ENCODE results near the gene PDZD8. TPM values are rescaled to one million over a fixed set of nuclear protein-coding genes. Genes with fewer than 3 reads are reported as not detected.
A peak's percentile ranks its signal among the peaks of the same experiment; 100 is the strongest.
"Not testable (repeated sequence)": the region's sequence is repeated elsewhere in the genome, so short reads cannot be mapped to it uniquely, and the experiment has no call there.

Gene PDZD8
- polyA plus RNA-seq, 10 donors: 13.6 to 19.7 (median 17.1) TPM

- no peak for DNase-seq
Measured at GRCh38 chr10:117352724-117353123, 22.5 kb downstream of the PDZD8 start.

DNA sequence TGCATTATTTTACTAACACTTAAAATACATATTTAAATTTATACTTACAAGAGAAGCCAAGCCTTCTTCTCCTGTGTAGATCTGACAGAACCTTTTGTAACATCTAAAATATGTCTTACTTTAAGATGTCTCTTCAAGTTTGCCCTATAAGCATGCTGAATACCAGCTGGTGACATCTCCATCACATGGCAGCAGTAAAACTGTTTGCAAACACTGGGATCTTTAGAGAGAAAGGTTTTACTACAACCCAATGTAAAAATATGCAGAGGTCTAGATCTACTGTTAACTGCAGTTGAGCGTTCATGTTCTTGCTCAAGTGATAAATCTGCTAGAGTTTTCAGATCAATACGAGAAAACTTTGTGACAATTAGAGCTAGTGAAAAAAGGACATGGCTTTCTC lies 23.2 kb downstream of the PDZD8 start:
- DNase-seq: no peak

- no peak for DNase-seq
Measured at GRCh38 chr10:117351558-117351957, 23.7 kb downstream of the PDZD8 start.

DNA sequence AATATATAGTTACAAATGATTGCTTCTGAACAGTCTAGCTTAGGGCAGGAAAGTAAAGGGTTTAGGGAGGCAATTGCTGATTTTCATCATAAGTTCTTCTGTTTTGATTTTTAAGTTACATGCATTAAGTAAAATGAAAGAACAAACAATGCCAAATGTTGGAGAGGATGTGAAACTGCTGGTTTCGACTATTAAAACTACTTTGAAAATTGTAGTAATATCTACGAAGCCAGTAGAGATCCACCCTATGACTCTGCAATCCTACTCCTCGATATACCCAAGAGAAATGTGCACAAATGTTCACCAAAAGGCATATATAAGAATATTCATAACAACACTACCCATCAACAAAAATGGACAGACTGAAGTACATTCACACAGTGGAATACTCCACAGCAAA lies 24.3 kb downstream of the PDZD8 start:
- DNase-seq: no peak

- DNase-seq: no peak
Measured at GRCh38 chr10:117348236-117348635, 27.0 kb downstream of the PDZD8 start.

DNA sequence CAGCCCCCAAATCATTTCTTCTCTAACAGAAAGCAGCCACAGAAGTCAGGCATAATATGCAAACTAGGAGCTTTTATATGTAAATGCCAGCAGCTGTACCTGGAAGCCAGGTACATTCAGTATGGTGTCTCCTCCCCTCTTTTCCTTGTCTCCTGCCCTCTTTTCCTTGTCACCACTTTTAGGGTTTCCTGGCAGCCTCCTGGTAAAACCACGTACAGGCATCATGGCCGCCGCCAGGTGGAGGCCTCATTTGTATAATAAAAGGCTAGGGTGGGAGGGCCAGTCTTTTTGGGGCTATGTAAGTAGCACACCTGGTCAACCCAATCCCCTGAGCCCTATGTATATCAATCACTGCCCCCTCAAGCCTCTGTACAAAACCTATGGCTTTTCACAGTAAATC lies 28.7 kb downstream of the PDZD8 start:
- DNase-seq: no peak

- no peak for DNase-seq
Measured at GRCh38 chr10:117345143-117345542, 30.1 kb downstream of the PDZD8 start.

GRCh38 chr10:117342641-117343040 lies 32.6 kb downstream of the PDZD8 start:
- peak; percentile 22 to 80 (median 56) for DNase-seq

GRCh38 chr10:117341061-117341460 lies 34.2 kb downstream of the PDZD8 start:
- no peak for DNase-seq

GRCh38 chr10:117339979-117340378 lies 35.3 kb downstream of the PDZD8 start:
- DNase-seq: no peak

DNA sequence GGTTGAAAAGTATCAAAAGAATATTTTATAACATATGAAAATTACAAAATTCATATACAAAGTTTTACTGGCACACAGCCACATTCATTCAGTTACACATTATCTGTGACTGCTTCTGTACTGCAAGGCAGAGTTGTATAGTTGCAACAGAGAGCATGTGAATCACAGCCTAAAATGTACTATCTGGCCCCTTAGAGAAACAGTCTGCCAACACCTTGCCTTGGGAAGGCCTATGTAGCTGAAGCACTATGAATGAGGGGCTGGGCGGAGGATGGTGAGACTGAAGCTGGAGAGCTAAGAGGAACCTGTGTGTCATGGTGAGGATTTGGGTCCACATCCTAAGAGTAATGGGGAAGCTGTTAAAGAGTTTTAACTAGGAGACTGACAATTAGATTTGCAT lies 35.7 kb downstream of the PDZD8 start:
- DNase-seq: no peak

DNA sequence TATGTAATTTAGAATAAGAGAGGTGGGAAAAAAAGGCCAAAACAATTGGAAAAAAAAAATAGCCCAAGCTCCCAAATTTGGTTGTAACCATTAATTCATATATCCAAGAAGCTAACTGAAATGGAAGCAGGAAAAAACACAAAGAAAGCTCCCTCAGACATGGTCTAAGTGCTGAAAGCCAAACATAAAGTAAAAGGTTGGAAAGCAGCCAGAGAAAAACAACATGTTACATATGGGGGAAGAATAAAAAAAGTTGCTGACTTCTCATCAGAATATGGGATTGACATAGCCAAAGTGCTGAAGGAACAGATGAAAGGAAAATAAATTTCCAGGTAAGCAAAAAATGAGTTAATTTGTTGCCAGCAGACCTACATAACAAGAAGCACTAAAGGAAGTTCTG lies 40.3 kb downstream of the PDZD8 start:
- DNase-seq: no peak

DNA sequence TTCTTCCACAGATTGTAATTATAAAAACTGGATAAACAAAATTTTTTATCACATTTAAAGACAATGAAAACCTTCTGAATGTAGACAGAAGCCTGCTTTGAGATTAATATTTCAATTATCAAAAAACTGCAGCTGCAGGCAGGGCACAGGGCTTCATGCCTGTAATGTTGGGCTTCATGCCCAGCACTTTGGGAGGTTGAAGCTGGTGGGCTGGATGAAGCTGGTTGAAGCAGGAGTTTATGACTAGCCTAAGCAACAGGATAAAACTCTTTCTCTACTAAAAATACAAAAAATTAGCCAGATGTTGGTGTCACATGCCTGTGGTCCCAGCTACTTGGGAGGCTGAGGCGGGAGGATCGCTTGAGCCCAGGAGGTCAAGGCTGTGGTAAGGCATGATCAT lies 41.2 kb downstream of the PDZD8 start:
- no peak for DNase-seq

GRCh38 chr10:117327262-117327661 lies 48.0 kb downstream of the PDZD8 start:
- no peak for DNase-seq

DNA sequence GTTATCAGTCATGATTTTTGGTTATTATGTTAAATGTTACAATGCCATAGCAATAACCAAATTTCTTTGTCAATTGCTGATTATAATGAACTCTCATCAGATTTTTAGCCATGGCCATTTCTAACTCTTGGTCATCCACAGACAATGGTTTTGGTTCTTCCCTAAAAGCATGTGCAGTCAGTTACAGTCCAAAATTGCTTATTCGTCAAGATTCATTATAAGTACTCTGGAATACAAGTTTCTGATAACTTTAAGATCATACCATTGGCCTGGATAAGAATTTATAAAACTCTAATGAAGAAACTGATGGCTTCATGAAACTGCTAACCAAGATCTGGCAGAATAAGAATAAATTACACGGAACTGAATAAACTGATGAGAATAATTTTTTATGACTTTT lies 50.9 kb downstream of the PDZD8 start:
- no peak for DNase-seq

GRCh38 chr10:117322260-117322659 lies 53.0 kb downstream of the PDZD8 start:
- no peak for DNase-seq

- DNase-seq: peak; percentile 9 to 36 (median 18)
Measured at GRCh38 chr10:117320050-117320665, 55.1 kb downstream of the PDZD8 start.

DNA sequence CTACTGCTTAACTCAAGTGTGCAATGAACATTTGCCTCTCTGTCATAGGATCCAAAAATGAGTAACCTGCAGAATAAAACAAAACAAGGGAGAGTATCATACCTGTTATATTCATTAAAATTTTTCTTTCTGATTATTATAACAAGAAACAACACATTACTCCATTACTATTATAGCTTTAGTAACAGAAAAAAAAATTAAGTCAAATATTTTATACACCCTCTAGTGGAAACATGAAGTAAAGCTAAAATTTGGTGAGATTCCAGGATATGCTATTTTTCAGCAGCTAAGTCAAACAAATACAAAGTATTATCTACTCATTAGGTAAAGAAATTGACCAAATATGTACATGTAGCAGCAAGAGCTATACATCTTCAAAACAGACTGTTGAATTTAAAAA lies 56.3 kb downstream of the PDZD8 start:
- DNase-seq: peak in 2 of 3 donors; percentile 1 to 4

DNA sequence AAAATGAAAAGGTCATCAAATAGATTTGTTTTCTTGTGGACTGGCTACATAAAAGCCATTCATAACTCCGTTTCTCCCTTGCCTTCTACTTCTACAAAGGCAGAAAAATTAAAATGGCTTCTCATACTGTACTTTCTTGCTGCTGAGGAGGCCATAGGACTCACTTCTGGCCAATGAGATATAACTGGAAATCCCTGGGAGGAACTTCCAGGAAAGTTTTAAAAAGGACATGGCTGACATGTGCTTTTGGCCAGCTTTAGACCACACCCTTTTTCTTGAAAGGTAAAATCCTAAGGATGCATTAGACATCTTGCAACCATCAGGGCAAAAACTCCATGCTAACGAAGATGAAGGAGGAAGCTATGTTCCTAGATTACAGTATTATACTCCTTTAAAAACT lies 58.5 kb downstream of the PDZD8 start:
- no peak for DNase-seq

DNA sequence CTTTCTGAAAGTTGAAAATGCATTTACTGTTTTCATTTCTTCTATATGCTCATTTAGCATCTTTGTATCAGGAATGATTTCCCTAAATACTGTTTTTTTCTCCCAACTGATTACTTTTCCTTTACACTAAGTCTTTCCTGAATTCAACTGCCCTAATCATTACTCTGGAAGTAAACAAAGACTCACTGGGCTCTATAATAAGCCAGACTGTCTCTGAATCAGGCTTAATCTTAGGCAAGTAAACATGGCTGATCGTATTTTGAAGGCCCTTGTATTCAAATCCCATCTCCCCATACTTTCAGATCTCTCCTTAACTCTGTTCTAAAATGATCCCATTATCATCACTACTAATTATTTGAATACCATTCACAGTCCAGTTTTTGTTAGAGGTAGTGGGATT lies 61.6 kb downstream of the PDZD8 start:
- no peak for DNase-seq

DNA sequence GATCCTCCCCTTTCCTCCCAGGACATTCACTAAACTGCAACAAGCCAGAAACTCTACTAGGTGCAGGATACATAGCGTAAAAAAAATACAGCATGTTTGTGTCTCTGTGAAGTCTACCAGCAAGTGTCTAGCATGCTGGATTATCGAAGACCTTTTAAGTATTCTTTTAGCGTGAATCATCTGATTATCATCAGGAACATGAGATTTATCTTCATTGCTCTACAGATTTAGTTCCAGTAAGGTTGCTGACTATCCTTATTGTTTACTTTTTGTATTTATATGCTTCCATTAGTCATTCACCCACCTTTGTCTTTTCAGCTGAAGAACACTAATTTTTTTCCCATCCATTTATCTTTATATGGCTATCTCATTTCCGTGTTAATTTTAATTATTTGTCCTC lies 62.8 kb downstream of the PDZD8 start:
- DNase-seq: no peak

DNA sequence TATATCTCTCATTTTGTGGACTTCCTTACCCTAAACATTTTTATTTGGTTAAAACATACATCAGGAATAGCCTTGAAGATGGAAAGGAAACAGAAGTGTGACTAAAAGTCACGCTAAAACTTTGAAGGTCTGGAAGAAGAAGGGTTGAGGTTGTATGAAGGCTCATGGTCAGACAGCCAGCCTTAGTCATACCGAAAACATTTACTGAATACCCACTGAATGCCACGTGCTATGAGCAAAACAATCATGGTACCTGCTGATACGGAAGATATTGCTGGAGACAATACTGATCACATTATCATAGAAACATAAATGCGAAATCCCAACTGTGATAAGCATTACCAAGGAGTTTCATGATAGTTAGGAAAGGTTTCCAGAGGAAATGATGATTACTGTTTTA lies 64.0 kb downstream of the PDZD8 start:
- no peak for DNase-seq

GRCh38 chr10:117306674-117307073 lies 68.6 kb downstream of the PDZD8 start:
- DNase-seq: no peak

DNA sequence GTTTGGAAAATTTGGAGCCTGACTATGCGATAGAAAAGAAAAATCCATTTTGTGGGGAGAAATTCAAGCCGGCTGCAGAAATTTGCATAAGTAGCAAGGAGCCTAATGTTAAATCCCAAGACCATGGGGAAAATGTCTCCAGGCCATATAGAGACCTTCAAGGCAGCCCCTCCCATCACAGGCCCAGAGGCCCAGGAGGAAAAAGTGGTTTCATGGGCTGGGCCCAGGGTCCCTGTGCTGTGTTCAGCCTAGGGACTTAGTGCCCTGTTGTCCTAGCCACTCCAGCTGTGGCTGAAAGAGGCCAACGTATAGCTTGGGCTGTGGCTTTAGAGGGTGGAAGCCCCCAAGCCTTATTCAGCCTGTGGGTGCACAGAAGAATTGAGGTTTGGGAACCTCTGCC lies 71.8 kb downstream of the PDZD8 start:
- not testable (repeated sequence) for DNase-seq

DNA sequence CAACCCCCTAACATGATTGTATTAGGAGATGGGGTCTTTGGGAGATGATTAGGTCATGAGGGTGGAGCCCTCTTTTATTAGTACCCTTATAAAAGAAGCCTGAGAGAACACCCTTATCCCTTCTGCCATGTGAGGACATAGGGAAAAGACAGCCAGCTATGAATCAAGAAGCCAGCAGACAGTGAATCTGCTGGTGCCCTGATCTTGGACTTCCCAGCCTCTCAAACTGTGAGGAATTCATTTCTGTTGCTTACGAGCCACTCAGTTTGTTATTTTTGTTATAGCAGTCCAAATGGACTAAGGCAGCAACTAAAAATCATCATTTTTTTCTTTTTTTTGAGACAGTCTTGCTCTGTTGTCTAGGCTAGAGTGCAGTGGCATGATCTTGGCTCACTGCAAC lies 74.6 kb downstream of the PDZD8 start:
- no peak for DNase-seq
